KG1 (cell line): ENCODE results near the gene FCER1G.

Experiments
- DNase-seq: peaks from one replicate; lab custom pipeline; 2025; lab: John Stamatoyannopoulos, UW

The FCER1G gene

DNA sequence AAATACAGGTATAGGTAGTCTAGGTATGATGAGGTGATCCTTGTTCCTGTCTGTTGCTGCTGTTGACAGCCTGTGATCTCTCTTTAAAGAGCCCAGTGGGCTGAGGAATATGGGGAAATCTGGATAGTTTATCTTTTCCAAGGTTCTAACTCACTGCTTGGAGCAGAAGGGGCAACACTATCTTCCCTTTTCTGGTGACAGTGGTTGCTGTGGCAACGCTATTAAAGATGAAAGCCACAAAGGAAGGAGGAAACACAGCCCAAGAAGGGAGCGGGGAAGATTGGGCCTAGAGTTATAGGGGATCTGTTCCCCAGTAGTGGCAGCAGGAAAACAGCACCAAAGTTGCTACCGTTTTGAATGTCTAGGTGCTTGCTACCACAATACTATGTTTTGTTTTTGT is 52.2 kb downstream of the FCER1G start:
- no peak for DNase-seq
